Measurements from ENCODE around the gene SPAG5.

- TF ChIP-seq CTCF (IDR thresholded peaks at IDR 0.05; ENCODE audit: poor library complexity, severe bottlenecking) (peak; percentile 41), TAF1 (IDR thresholded peaks at IDR 0.05; ENCODE audit: low read depth) (no peak), EP300 (conservative IDR thresholded peaks at IDR 0.05; ENCODE audit: poor library complexity, severe bottlenecking) (no peak)
These were observed 51.0 kb downstream of the SPAG5 start for GRCh38 chr17:28547623-28548416.
